GM18511 (cell line): ENCODE data around the gene TLR9.
"Not testable (repeated sequence)": the region's sequence is repeated elsewhere in the genome, so short reads cannot be mapped to it uniquely, and the experiment has no call there.

Experiments used
- ATAC-seq: cut with Tn5 transposase; IDR thresholded peaks from one replicate; pipeline ENCODE4 v1.9.1; 2021; ENCODE audit warnings: mild to moderate bottlenecking, moderate library complexity; ENCODE audit not compliant: unreplicated experiment

Gene TLR9

GRCh38 chr3:52196977-52197376 is 28.5 kb downstream of the TLR9 start:
- no peak for ATAC-seq

- no peak for ATAC-seq
Measured at GRCh38 chr3:52195823-52196331, 29.6 kb downstream of the TLR9 start.

- ATAC-seq, result no peak
Measured at GRCh38 chr3:52195291-52195597, 30.2 kb downstream of the TLR9 start.

GRCh38 chr3:52194485-52195290 is 30.8 kb downstream of the TLR9 start:
- no peak for ATAC-seq

- ATAC-seq, result no peak
Measured at GRCh38 chr3:52193065-52193464, 32.4 kb downstream of the TLR9 start.

GRCh38 chr3:52191663-52192062 is 33.8 kb downstream of the TLR9 start:
- ATAC-seq, result no peak

- ATAC-seq, result no peak
Measured at GRCh38 chr3:52190294-52191074, 35.0 kb downstream of the TLR9 start.

GRCh38 chr3:52188556-52188955 is 36.9 kb downstream of the TLR9 start:
- ATAC-seq, result no peak

GRCh38 chr3:52186729-52187128 is 38.7 kb downstream of the TLR9 start:
- no peak for ATAC-seq

- no peak for ATAC-seq
Measured at GRCh38 chr3:52185837-52186236, 39.6 kb downstream of the TLR9 start.

GRCh38 chr3:52185311-52185710 is 40.1 kb downstream of the TLR9 start:
- no peak for ATAC-seq

GRCh38 chr3:52184690-52185089 is 40.8 kb downstream of the TLR9 start:
- no peak for ATAC-seq

- no peak for ATAC-seq
Measured at GRCh38 chr3:52183786-52184445, 41.5 kb downstream of the TLR9 start.

GRCh38 chr3:52182691-52183090 is 42.8 kb downstream of the TLR9 start:
- ATAC-seq, result no peak

- ATAC-seq, result no peak
Measured at GRCh38 chr3:52182196-52182595, 43.2 kb downstream of the TLR9 start.

- ATAC-seq, result no peak
Measured at GRCh38 chr3:52181543-52181942, 43.9 kb downstream of the TLR9 start.

- no peak for ATAC-seq
Measured at GRCh38 chr3:52178537-52178936, 46.9 kb downstream of the TLR9 start.

- not testable (repeated sequence) for ATAC-seq
Measured at GRCh38 chr3:52178126-52178525, 47.3 kb downstream of the TLR9 start.

- no peak for ATAC-seq
Measured at GRCh38 chr3:52177701-52178042, 47.8 kb downstream of the TLR9 start.

GRCh38 chr3:52176951-52177700 is 48.3 kb downstream of the TLR9 start:
- ATAC-seq, result no peak

- no peak for ATAC-seq
Measured at GRCh38 chr3:52176180-52176752, 49.2 kb downstream of the TLR9 start.
